Measurements from ENCODE around the gene ATP8A2. TPM values are rescaled to one million over a fixed set of nuclear protein-coding genes. Genes with fewer than 3 reads are reported as not detected.

ATP8A2 gene
- total RNA-seq, 4 donors from 2014 or later: 0.13 to 0.29 (median 0.24) TPM

- 48% methylated on average over 9 of the region's 9 CpGs for WGBS, 2 donors
- H3K27ac ChIP-seq: no peak overlapping the region
- no peaks in the 10 kb centered on the region for H3K27me3 ChIP-seq
- no peaks in the 10 kb centered on the region for H3K9me3 ChIP-seq
- no peaks in the 10 kb centered on the region for H3K4me1 ChIP-seq
- no peaks in the 10 kb centered on the region for H3K36me3 ChIP-seq
- no peak for TF ChIP-seq CTCF (IDR thresholded peaks at IDR 0.05)
- TF ChIP-seq POLR2A (IDR thresholded peaks at IDR 0.05): no peak
- H3K4me3 ChIP-seq (replicated peaks in 1 of 3): no peak overlapping the region
- intact Hi-C loops (cut with DNase I): no loop called here
- DNase-seq: no peak
Observed at GRCh38 chr13:25494698-25495411, 123.1 kb downstream of the ATP8A2 start.

GRCh38 chr13:25501231-25501630 is 129.5 kb downstream of the ATP8A2 start:
- Histone ChIP-seq H3K27ac (no peak overlapping the region), H3K27me3 (no peaks in the 10 kb centered on the region), H3K4me3 (replicated peaks in 1 of 3) (no peak overlapping the region), H3K9me3 (no peaks in the 10 kb centered on the region), H3K36me3 (no peaks in the 10 kb centered on the region), H3K4me1 (no peaks in the 10 kb centered on the region)
- intact Hi-C loops (cut with DNase I): no loop called here
- 66 to 79% methylated on average over 3 of the region's 3 CpGs for WGBS, 2 donors
- TF ChIP-seq CTCF (IDR thresholded peaks at IDR 0.05) (no peak), POLR2A (IDR thresholded peaks at IDR 0.05) (no peak)
- no peak for DNase-seq

- whole genome bisulfite sequencing, 2 donors: 65 to 67% methylated on average over 3 of the region's 3 CpGs
- DNase-seq: no peak
- no peak overlapping the region for H3K27ac ChIP-seq
- no peak overlapping the region for H3K4me3 ChIP-seq (replicated peaks in 1 of 3)
- intact Hi-C loops (cut with DNase I): no loop called here
- TF ChIP-seq CTCF (IDR thresholded peaks at IDR 0.05): no peak
- TF ChIP-seq POLR2A (IDR thresholded peaks at IDR 0.05): no peak
- no peaks in the 10 kb centered on the region for H3K4me1 ChIP-seq
- no peaks in the 10 kb centered on the region for H3K9me3 ChIP-seq
- no peaks in the 10 kb centered on the region for H3K27me3 ChIP-seq
- H3K36me3 ChIP-seq: no peaks in the 10 kb centered on the region
Observed at GRCh38 chr13:25502031-25502430, 130.3 kb downstream of the ATP8A2 start.

GRCh38 chr13:25502551-25502950 is 130.8 kb downstream of the ATP8A2 start:
- H3K36me3 ChIP-seq: no peaks in the 10 kb centered on the region
- no peak overlapping the region for H3K27ac ChIP-seq
- TF ChIP-seq POLR2A (IDR thresholded peaks at IDR 0.05) (no peak), CTCF (IDR thresholded peaks at IDR 0.05) (no peak)
- H3K27me3 ChIP-seq: no peaks in the 10 kb centered on the region
- H3K9me3 ChIP-seq: no peaks in the 10 kb centered on the region
- no peaks in the 10 kb centered on the region for H3K4me1 ChIP-seq
- WGBS, 2 donors: 83 to 85% methylated on average over 6 of the region's 6 CpGs
- no peak overlapping the region for H3K4me3 ChIP-seq (replicated peaks in 1 of 3)
- intact Hi-C loops (cut with DNase I): no loop called here
- no peak for DNase-seq

- Histone ChIP-seq H3K9me3 (no peaks in the 10 kb centered on the region), H3K27ac (no peak overlapping the region), H3K4me3 (replicated peaks in 1 of 3) (no peak overlapping the region), H3K27me3 (no peaks in the 10 kb centered on the region), H3K36me3 (no peaks in the 10 kb centered on the region), H3K4me1 (no peaks in the 10 kb centered on the region)
- intact Hi-C loops (cut with DNase I): no loop called here
- TF ChIP-seq CTCF (IDR thresholded peaks at IDR 0.05): no peak
- TF ChIP-seq POLR2A (IDR thresholded peaks at IDR 0.05): no peak
- 37 to 44% methylated on average over 4 of the region's 4 CpGs for WGBS, 2 donors
- peak; percentile 35 to 46 for DNase-seq
Observed at GRCh38 chr13:25503856-25504255, 132.1 kb downstream of the ATP8A2 start.
